ENCODE results near the gene DCUN1D2.

- no peak for TF ChIP-seq CTCF (IDR thresholded peaks at IDR 0.05; ENCODE audit: low read length)
- no peak for TF ChIP-seq EZH2 (optimal IDR thresholded peaks at IDR 0.05; ENCODE audit: low read depth, low read length)
- no peak for TF ChIP-seq EZH2phosphoT487 (IDR thresholded peaks at IDR 0.05; ENCODE audit: low read length)
Observed at GRCh38 chr13:113506871-113507388, 16.4 kb upstream of the DCUN1D2 start.
